Transverse colon (tissue), 4 donors: ENCODE measurements around the gene PPDPF. TPM values are rescaled to one million over a fixed set of nuclear protein-coding genes. Genes with fewer than 3 reads are reported as not detected.

Experiments used
- DNase-seq: peaks from one replicate; pipeline ENCODE4 v3.0.0-alpha.2; 2019
- H3K27ac ChIP-seq, 4 donors: fragments of 200-600 bp; sonication (generic); 2 replicates each; pipeline ENCODE4 v1.5.1; 2016 to 2018; ENCODE audit warnings: inconsistent platforms in 4 of 4
- H3K27me3 ChIP-seq: fragments of 200-600 bp; sonication (generic); 2 replicates; pipeline ENCODE4 v1.5.1; 2017; ENCODE audit warnings: inconsistent platforms
- H3K36me3 ChIP-seq, 4 donors: fragments of 200-600 bp; sonication (generic); 2 replicates each; pipeline ENCODE4 v1.5.1; 2017 to 2019; ENCODE audit warnings: inconsistent platforms in 4 of 4
- H3K4me1 ChIP-seq, 4 donors: fragments of 200-600 bp; sonication (generic); 2 replicates each; pipeline ENCODE4 v1.5.1; 2017 to 2020; ENCODE audit warnings: inconsistent platforms in 4 of 4
- H3K4me3 ChIP-seq, 4 donors: fragments of 200-600 bp; sonication (generic); 1 replicate in 1 of 4; 2 replicates in 3 of 4; pipeline versions ENCODE4 v1.5.1 to v1.6.1; 2017 to 2019; ENCODE audit warnings: inconsistent platforms in 4 of 4
- H3K9me3 ChIP-seq, 2 donors: fragments of 200-600 bp; sonication (generic); 2 replicates each; pipeline ENCODE4 v1.5.1; 2017 to 2019; ENCODE audit warnings: inconsistent platforms in 2 of 2
- CTCF ChIP-seq, 5 experiments: fragments of 200-600 bp in 3 of 5; fragments of 450-650 bp in 2 of 5; sonication (generic) in 3 of 5; IDR thresholded peaks; 1 replicate in 2 of 5; 2 replicates in 3 of 5; pipeline ENCODE4 v1.5.1; 2016 to 2017; ENCODE audit warnings: antibody characterized with exemption in 5 of 5, inconsistent platforms in 3 of 5, mild to moderate bottlenecking in 2 of 5, moderate library complexity in 1 of 5
- EP300 ChIP-seq: sonication (generic); formaldehyde crosslinking; IDR thresholded peaks from one replicate; pipeline ENCODE4 v1.6.1; 2017; ENCODE audit warnings: antibody characterized with exemption, low read depth
- POLR2A ChIP-seq: fragments of 450-650 bp; IDR thresholded peaks from one replicate; pipeline ENCODE4 v1.6.1; 2016; ENCODE audit warnings: antibody characterized with exemption, mild to moderate bottlenecking, moderate library complexity
- POLR2AphosphoS5 ChIP-seq, 3 donors: sonication (generic); formaldehyde crosslinking; IDR thresholded peaks; one replicate each; pipeline ENCODE4 v1.6.1; 2016; ENCODE audit warnings: antibody characterized with exemption in 3 of 3
- WGBS, 2 donors: methylation state at CpG; one replicate each; pipeline ENCODE4 v1.1.5; 2018; ENCODE audit warnings: low coverage in 1 of 2; 5-methylcytosine and 5-hydroxymethylcytosine counted together
- in situ Hi-C, 4 donors: fragments of 200-750 bp; cut with MboI; loops; one replicate each; pipeline versions ENCODE4 v1.15.0 to v1.15.1; 2017; ENCODE audit warnings: low sequenced_read_pairs in 3 of 4, low pct_ligation_motif_present in 1 of 4, low pct_unique_long_range_greater_than_20kb in 1 of 4
- intact Hi-C: fragments of 100-400 bp; cut with DNase I; formaldehyde crosslinking; loops from one replicate; pipeline ENCODE4 v1.15.1; 2023; ENCODE audit warnings: low total_unique reads
- total RNA-seq, 4 donors: library from RNA; depleted of rRNA; stranded (reverse); fragments of >200 nt; gene quantifications; one replicate each; pipeline ENCODE4 v1.1.0, GENCODE V29; 2016

The PPDPF gene
- total RNA-seq, 4 donors from 2014 or later = 320 to 695 (median 517) TPM

- Histone ChIP-seq H3K27ac (no peak overlapping the region), H3K27me3 (peaks cover 89% of the 10 kb centered on the region), H3K4me3 (no peak overlapping the region), H3K9me3 (no peaks in the 10 kb centered on the region), H3K4me1 (no peaks in the 10 kb centered on the region), H3K36me3 (no peaks in the 10 kb centered on the region)
- TF ChIP-seq EP300 = no peak
- in situ Hi-C loops = no loop called here
- intact Hi-C loops = no loop called here
- no peak for DNase-seq
- WGBS, 2 donors = 35% methylated on average over 9 of the region's 11 CpGs; no CpG with 5 or more reads in 1 of the 2 donors
Observed at GRCh38 chr20:63482021-63482587, 38.5 kb upstream of the PPDPF start.

GRCh38 chr20:63483834-63484233 lies 36.7 kb upstream of the PPDPF start:
- Histone ChIP-seq H3K36me3 (no peaks in the 10 kb centered on the region), H3K9me3 (no peaks in the 10 kb centered on the region), H3K27me3 (peaks cover 88% of the 10 kb centered on the region), H3K4me3 (no peak overlapping the region), H3K4me1 (no peaks in the 10 kb centered on the region), H3K27ac (no peak overlapping the region)
- intact Hi-C loops (no loop called here), in situ Hi-C loops (no loop called here)
- 67% methylated on average over 12 of the region's 12 CpGs; no CpG with 5 or more reads in 1 of the 2 donors for WGBS, 2 donors
- TF ChIP-seq POLR2A (no peak), EP300 (no peak), CTCF (IDR thresholded peaks at IDR 0.05) (no peak), POLR2AphosphoS5 (IDR thresholded peaks at IDR 0.05) (no peak)
- DNase-seq = no peak

- Histone ChIP-seq H3K9me3 (no peaks in the 10 kb centered on the region), H3K36me3 (no peaks in the 10 kb centered on the region), H3K4me3 (no peak overlapping the region), H3K27me3 (peaks cover 88% of the 10 kb centered on the region), H3K27ac (no peak overlapping the region), H3K4me1 (no peaks in the 10 kb centered on the region)
- in situ Hi-C loops = no loop called here
- no peak for DNase-seq
- TF ChIP-seq CTCF (IDR thresholded peaks at IDR 0.05) (no peak), EP300 (no peak), POLR2AphosphoS5 (IDR thresholded peaks at IDR 0.05) (no peak), POLR2A (no peak)
- intact Hi-C loops = no loop called here
- WGBS, 2 donors = 65% methylated on average over 17 of the region's 17 CpGs; no CpG with 5 or more reads in 1 of the 2 donors
Observed at GRCh38 chr20:63484236-63484635, 36.3 kb upstream of the PPDPF start.

- Histone ChIP-seq H3K9me3 (no peaks in the 10 kb centered on the region), H3K36me3 (no peaks in the 10 kb centered on the region), H3K27ac (no peak overlapping the region), H3K4me3 (no peak overlapping the region), H3K27me3 (peaks cover 88% of the 10 kb centered on the region), H3K4me1 (no peaks in the 10 kb centered on the region)
- intact Hi-C loops = no loop called here
- TF ChIP-seq CTCF (IDR thresholded peaks at IDR 0.05) (no peak), POLR2A (no peak), EP300 (no peak), POLR2AphosphoS5 (IDR thresholded peaks at IDR 0.05) (no peak)
- DNase-seq = no peak
- WGBS, 2 donors = 51% methylated on average over 18 of the region's 18 CpGs; no CpG with 5 or more reads in 1 of the 2 donors
- in situ Hi-C loops = no loop called here
Observed at GRCh38 chr20:63484651-63485403, 35.7 kb upstream of the PPDPF start.
